ENCODE measurements around the gene NDUFAF8. TPM values are rescaled to one million over a fixed set of nuclear protein-coding genes. Genes with fewer than 3 reads are reported as not detected.

Gene NDUFAF8
- total and polyA plus RNA-seq, 8 donors = 14.5 to 185 (median 43.4) TPM; not detected in 1

- no peak for TF ChIP-seq POLR2AphosphoS5 (IDR thresholded peaks at IDR 0.05)
- no peak for TF ChIP-seq EP300 (IDR thresholded peaks at IDR 0.05)
- no peak for TF ChIP-seq CTCF (IDR thresholded peaks at IDR 0.05)
- Histone ChIP-seq H3K27ac (no peak overlapping the region), H3K27me3 (no peaks in the 10 kb centered on the region), H3K4me3 (no peak overlapping the region), H3K4me1 (peaks cover 31 to 77% (median 61%) of the 10 kb centered on the region in 4 donors), H3K9me3 (no peaks in the 10 kb centered on the region), H3K36me3 (peaks cover 8 to 56% (median 48%) of the 10 kb centered on the region in 4 donors)
- intact Hi-C loops (cut with DNase I; ENCODE audit: low total_unique reads) = no loop called here
- DNase-seq = no peak
- WGBS, 5 donors = 91 to 98% (median 96%) methylated on average over 16 to 21 of the region's 21 CpGs
These were observed 50.5 kb downstream of the NDUFAF8 start for GRCh38 chr17:81289627-81290026.

- Histone ChIP-seq H3K27me3 (no peaks in the 10 kb centered on the region), H3K4me3 (no peak overlapping the region), H3K4me1 (peaks cover 27 to 71% (median 58%) of the 10 kb centered on the region in 4 donors), H3K27ac (no peak overlapping the region), H3K9me3 (no peaks in the 10 kb centered on the region), H3K36me3 (peaks cover 8 to 50% (median 45%) of the 10 kb centered on the region in 4 donors)
- TF ChIP-seq POLR2A (IDR thresholded peaks at IDR 0.05) (no peak), CTCF (IDR thresholded peaks at IDR 0.05) (no peak), POLR2AphosphoS5 (IDR thresholded peaks at IDR 0.05) (no peak), EP300 (IDR thresholded peaks at IDR 0.05) (no peak)
- intact Hi-C loops (cut with DNase I; ENCODE audit: low total_unique reads) = no loop called here
- DNase-seq = no peak
- whole genome bisulfite sequencing, 5 donors = 88 to 94% (median 92%) methylated on average over 5 of the region's 5 CpGs
These were observed 51.1 kb downstream of the NDUFAF8 start for GRCh38 chr17:81290230-81290629.

Other genes starting within 250 kb of the NDUFAF8 start
- gene CHMP6, start 247.5 kb upstream of the NDUFAF8 start, total RNA-seq = 100 to 1,000 TPM in 1 of 5 donors, 10 to 100 TPM in 3, 1 to 10 TPM in 1; 5.4 to 117 (median 12.9) TPM
- 10 to 100 TPM; 23.6 to 30.5 (median 25.4) TPM for gene CHMP6, start 247.5 kb upstream of the NDUFAF8 start, polyA plus RNA-seq
- gene BAIAP2, start 204.2 kb upstream of the NDUFAF8 start, total RNA-seq = 100 to 1,000 TPM in 2 of 5 donors, 10 to 100 TPM in 3; 21.1 to 263 (median 96.9) TPM
- 10 to 100 TPM; 37.5 to 66.1 (median 46.6) TPM for gene BAIAP2, start 204.2 kb upstream of the NDUFAF8 start, polyA plus RNA-seq
- gene PVALEF, start 73.8 kb upstream of the NDUFAF8 start, total RNA-seq = not detected
- not detected for gene PVALEF, start 73.8 kb upstream of the NDUFAF8 start, polyA plus RNA-seq
- gene AATK, start 73.1 kb upstream of the NDUFAF8 start, total RNA-seq = 10 to 100 TPM in 4 of 5 donors, under 1 TPM in 1; 0.87 to 31.7 (median 10.9) TPM
- 1 to 10 TPM; 1.7 to 4.1 (median 3.1) TPM for gene AATK, start 73.1 kb upstream of the NDUFAF8 start, polyA plus RNA-seq
- gene CEP131, start 16.4 kb upstream of the NDUFAF8 start, total RNA-seq = 10 to 100 TPM in 3 of 5 donors, 1 to 10 TPM in 2; 4.8 to 75.0 (median 12.5) TPM
- gene CEP131, start 16.4 kb upstream of the NDUFAF8 start, polyA plus RNA-seq = 10 to 100 TPM in 2 of 3 donors, 1 to 10 TPM in 1; 9.9 to 15.7 (median 11.8) TPM
- gene TEPSIN, start 263 bp upstream of the NDUFAF8 start, total RNA-seq = 100 to 1,000 TPM in 2 of 5 donors, 10 to 100 TPM in 2, 1 to 10 TPM in 1; 9.4 to 295 (median 22.3) TPM
- gene TEPSIN, start 263 bp upstream of the NDUFAF8 start, polyA plus RNA-seq = 10 to 100 TPM; 15.1 to 31.6 (median 18.1) TPM
- 100 to 1,000 TPM in 2 of 5 donors, 10 to 100 TPM in 3; 27.4 to 140 (median 82.6) TPM for gene SLC38A10, start 56.0 kb downstream of the NDUFAF8 start, total RNA-seq
- gene SLC38A10, start 56.0 kb downstream of the NDUFAF8 start, polyA plus RNA-seq = 10 to 100 TPM; 18.6 to 78.1 (median 56.4) TPM
- gene BAHCC1, start 156.1 kb downstream of the NDUFAF8 start, total RNA-seq = 10 to 100 TPM in 4 of 5 donors, 1 to 10 TPM in 1; 8.6 to 56.2 (median 15.2) TPM
- 1 to 10 TPM; 4.9 to 6.6 (median 5.1) TPM for gene BAHCC1, start 156.1 kb downstream of the NDUFAF8 start, polyA plus RNA-seq